ENCODE measurements around the gene CXCR4. TPM values are rescaled to one million over a fixed set of nuclear protein-coding genes. Genes with fewer than 3 reads are reported as not detected.

Gene CXCR4
- total RNA-seq (2021), result 0.70 and 1.1 TPM in 2 replicates
- Bru-seq, nascent RNA, result percentile 42 among the genes with signal in this experiment
- percentile 47 among the genes with signal in this experiment for BruChase-seq, experiment 1, labeled RNA remaining after a 2-hour chase
- percentile 29 among the genes with signal in this experiment for BruChase-seq, experiment 2, labeled RNA remaining after a 6-hour chase
- long read RNA-seq, partial matches to known transcripts, result 0 of 2 reads
- long read RNA-seq, other reads (novel, unspliced or antisense), result 0 of 2 reads

- no TSS peak for BruUV-seq (replicated peaks)
- TF ChIP-seq EZH2 (IDR thresholded peaks at IDR 0.05; ENCODE audit: low read depth) (no peak), CTCF (conservative IDR thresholded peaks at IDR 0.05) (no peak)
- H3F3A ChIP-seq (ENCODE audit: insufficient read depth, low read depth), result no peaks in the 10 kb centered on the region
- CTCF ChIA-PET, result no interaction called here
- H3K36me3 ChIP-seq (ENCODE audit: low read depth), result no peaks in the 10 kb centered on the region
- no peak within 1 kb of the TSS for H3K27ac ChIP-seq
- no peaks in the 10 kb centered on the region for H3K79me2 ChIP-seq (ENCODE audit: low read depth)
- H3K4me1 ChIP-seq (replicated peaks; ENCODE audit: insufficient read depth), result no peaks in the 10 kb centered on the region
- DNase-seq, result peak in 1 of 2 experiments; percentile 37
- H3K9me2 ChIP-seq (ENCODE audit: insufficient read depth), result no peaks in the 10 kb centered on the region
- H3K4me3 ChIP-seq, result no peak within 1 kb of the TSS
- no peak within 1 kb of the TSS for H2AFZ ChIP-seq
- H3K27me3 ChIP-seq (ENCODE audit: insufficient read depth, low read depth), result no peaks in the 10 kb centered on the region
- no peak within 1 kb of the TSS for H3K4me2 ChIP-seq
- POLR2A ChIA-PET (ENCODE audit: unreplicated experiment), result no interaction called here
- H4K20me1 ChIP-seq (ENCODE audit: insufficient read depth), result no peaks in the 10 kb centered on the region
- H3K9me3 ChIP-seq (ENCODE audit: insufficient read depth, low read depth), result no peaks in the 10 kb centered on the region; the same call in 1 of the 2 replicates
- intact Hi-C loops (cut with micrococcal nuclease; ENCODE audit: unreplicated experiment), result loop anchor here (5.0 kb wide), 2 partner anchors 131 to 201 kb away; partner anchors contain the start of gene DARS1
Observed at GRCh38 chr2:136117909-136118818, at the start of gene CXCR4. Gene CXCR4 (minus strand): TSS chr2:136118149. CDS start chr2:136118060, 89 bp downstream.

GRCh38 chr2:136164280-136164776, 46.4 kb upstream of the CXCR4 start:
- Histone ChIP-seq H3K79me2 (ENCODE audit: low read depth) (no peaks in the 10 kb centered on the region), H3K4me3 (no peak overlapping the region), H3K36me3 (ENCODE audit: low read depth) (no peaks in the 10 kb centered on the region), H3K27me3 (ENCODE audit: insufficient read depth, low read depth) (no peaks in the 10 kb centered on the region), H3K27ac (no peak overlapping the region), H3F3A (ENCODE audit: insufficient read depth, low read depth) (no peaks in the 10 kb centered on the region), H3K9me2 (ENCODE audit: insufficient read depth) (no peaks in the 10 kb centered on the region), H3K9me3 (ENCODE audit: insufficient read depth, low read depth) (no peaks in the 10 kb centered on the region), H3K4me2 (no peak overlapping the region), H3K4me1 (replicated peaks; ENCODE audit: insufficient read depth) (no peaks in the 10 kb centered on the region), H4K20me1 (ENCODE audit: insufficient read depth) (no peaks in the 10 kb centered on the region), H2AFZ (no peak overlapping the region)
- no peak for TF ChIP-seq EZH2 (IDR thresholded peaks at IDR 0.05; ENCODE audit: low read depth)
- no peak for TF ChIP-seq CTCF (conservative IDR thresholded peaks at IDR 0.05)
- DNase-seq, result no peak
- BruUV-seq (replicated peaks), result no TSS peak
- ChIA-PET CTCF (interaction anchor here (0.6 kb wide), 1 partner anchor 155 kb away, joined by 4 read pairs; no protein-coding TSS in a partner anchor), POLR2A (ENCODE audit: unreplicated experiment) (no interaction called here)
- intact Hi-C loops (cut with micrococcal nuclease; ENCODE audit: unreplicated experiment), result no loop called here

- Histone ChIP-seq H4K20me1 (ENCODE audit: insufficient read depth) (no peaks in the 10 kb centered on the region), H3K4me2 (no peak overlapping the region), H2AFZ (no peak overlapping the region), H3K4me1 (replicated peaks; ENCODE audit: insufficient read depth) (no peaks in the 10 kb centered on the region), H3K9me3 (ENCODE audit: insufficient read depth, low read depth) (no peaks in the 10 kb centered on the region), H3K27ac (no peak overlapping the region), H3K9me2 (ENCODE audit: insufficient read depth) (no peaks in the 10 kb centered on the region), H3K36me3 (ENCODE audit: low read depth) (no peaks in the 10 kb centered on the region), H3K27me3 (ENCODE audit: insufficient read depth, low read depth) (no peaks in the 10 kb centered on the region), H3K4me3 (no peak overlapping the region), H3K79me2 (ENCODE audit: low read depth) (no peaks in the 10 kb centered on the region), H3F3A (ENCODE audit: insufficient read depth, low read depth) (no peaks in the 10 kb centered on the region)
- no TSS peak for BruUV-seq (replicated peaks)
- TF ChIP-seq CTCF (conservative IDR thresholded peaks at IDR 0.05) (no peak), EZH2 (IDR thresholded peaks at IDR 0.05; ENCODE audit: low read depth) (no peak)
- no peak for DNase-seq
- CTCF ChIA-PET, result no interaction called here
- intact Hi-C loops (cut with micrococcal nuclease; ENCODE audit: unreplicated experiment), result no loop called here
- POLR2A ChIA-PET (ENCODE audit: unreplicated experiment), result interaction anchor here (0.5 kb wide), 1 partner anchor 1831 kb away, joined by 5 read pairs; no protein-coding TSS in a partner anchor
Observed at GRCh38 chr2:136162438-136162837, 44.5 kb upstream of the CXCR4 start.

Measured in PC-9 (cell line).